Neural progenitor cell (in vitro differentiated cells): ENCODE measurements around the gene C2CD3. TPM values are rescaled to one million over a fixed set of nuclear protein-coding genes. Genes with fewer than 3 reads are reported as not detected.

Source experiments
- DNase-seq: peaks from one replicate; pipeline ENCODE4 v3.0.0-alpha.2; 2016; ENCODE audit warnings: low spot score
- H2AFZ ChIP-seq: fragments of 200-600 bp; sonication (generic); replicated peaks from 2 replicates; pipeline ENCODE4 v1.6.1; 2016; ENCODE audit warnings: antibody characterized with exemption
- H3F3A ChIP-seq: fragments of 200-600 bp; sonication (generic); 2 replicates; pipeline ENCODE4 v1.6.1; 2016; ENCODE audit warnings: antibody characterized with exemption, low read depth
- H3K27ac ChIP-seq: fragments of 200-600 bp; sonication (generic); 2 replicates; pipeline ENCODE4 v1.5.1; 2016; ENCODE audit warnings: mild to moderate bottlenecking
- H3K27me3 ChIP-seq: fragments of 200-600 bp; sonication (generic); 2 replicates; pipeline ENCODE4 v1.6.1; 2016; ENCODE audit warnings: mild to moderate bottlenecking, moderate library complexity
- H3K36me3 ChIP-seq: fragments of 200-600 bp; sonication (generic); 2 replicates; pipeline ENCODE4 v1.5.1; 2016
- H3K4me1 ChIP-seq: fragments of 200-600 bp; sonication (generic); 2 replicates; pipeline ENCODE4 v1.6.1; 2016; ENCODE audit warnings: mixed run types
- H3K4me2 ChIP-seq: fragments of 200-600 bp; sonication (generic); 2 replicates; pipeline ENCODE4 v1.6.1; 2016
- H3K4me3 ChIP-seq: fragments of 200-600 bp; sonication (generic); 2 replicates; pipeline ENCODE4 v1.5.1; 2016
- H3K79me2 ChIP-seq: fragments of 200-600 bp; sonication (generic); 2 replicates; pipeline ENCODE4 v1.6.1; 2016; ENCODE audit warnings: low read depth
- H3K9ac ChIP-seq: fragments of 200-600 bp; sonication (generic); 2 replicates; pipeline ENCODE4 v1.6.1; 2016
- H3K9me3 ChIP-seq: fragments of 200-600 bp; sonication (generic); 2 replicates; pipeline ENCODE4 v1.5.1; 2016; ENCODE audit warnings: low read depth
- H4K20me1 ChIP-seq: fragments of 200-600 bp; sonication (generic); 2 replicates; pipeline ENCODE4 v1.6.1; 2016; ENCODE audit warnings: low read depth
- H3K27ac Mint-ChIP-seq: 3 replicates; pipeline ENCODE4 v1.8.0; 2021; ENCODE audit warnings: mixed read lengths
- H3K27me3 Mint-ChIP-seq: 2 replicates; pipeline ENCODE4 v1.8.0; 2022; ENCODE audit warnings: low read depth, mild to moderate bottlenecking, inconsistent platforms, moderate library complexity, mixed read lengths; ENCODE audit not compliant: insufficient read depth
- H3K36me3 Mint-ChIP-seq: 3 replicates; pipeline ENCODE4 v1.8.0; 2021; ENCODE audit warnings: mixed read lengths
- H3K4me1 Mint-ChIP-seq: 3 replicates; pipeline ENCODE4 v1.8.0; 2021; ENCODE audit warnings: mixed read lengths
- H3K4me3 Mint-ChIP-seq: 3 replicates; pipeline ENCODE4 v1.8.0; 2021; ENCODE audit warnings: mild to moderate bottlenecking, moderate library complexity, mixed read lengths
- H3K9me3 Mint-ChIP-seq: 3 replicates; pipeline ENCODE4 v1.8.0; 2020; ENCODE audit warnings: mixed read lengths
- CTCF ChIP-seq: fragments of 200-600 bp; sonication (generic); IDR thresholded peaks from 2 replicates; pipeline ENCODE4 v1.5.1; 2017; ENCODE audit warnings: antibody characterized with exemption, mild to moderate bottlenecking
- EZH2 ChIP-seq: fragments of 200-600 bp; sonication (generic); IDR thresholded peaks from 2 replicates; pipeline ENCODE4 v1.6.1; 2017; ENCODE audit warnings: antibody characterized with exemption, mild to moderate bottlenecking, moderate library complexity
- EZH2phosphoT487 ChIP-seq: fragments of 200-600 bp; sonication (generic); IDR thresholded peaks from 2 replicates; pipeline ENCODE4 v1.6.1; 2017; ENCODE audit warnings: antibody characterized with exemption
- total RNA-seq: library from RNA; depleted of rRNA; stranded (reverse); fragments of >200 nt; gene quantifications from 2 replicates; pipeline ENCODE4 v1.2.3, GENCODE V29; 2015; ENCODE audit warnings: low replicate concordance

The C2CD3 gene
- total RNA-seq, 1 donor from 2014 or later = 19.6 TPM

- Histone ChIP-seq H3K9ac (no peak overlapping the region), H3K4me2 (no peak overlapping the region), H3K9me3 (no peaks in the 10 kb centered on the region), H4K20me1 (peaks cover 21% of the 10 kb centered on the region), H3F3A (peaks cover 22% of the 10 kb centered on the region), H3K4me3 (no peak overlapping the region), H3K27me3 (no peaks in the 10 kb centered on the region), H3K36me3 (peaks cover 4% of the 10 kb centered on the region), H3K79me2 (peaks cover 21% of the 10 kb centered on the region), H3K27ac (no peak overlapping the region), H2AFZ (no peak overlapping the region), H3K4me1 (peaks cover 20% of the 10 kb centered on the region)
- H3K36me3 Mint-ChIP-seq = peaks cover 37% of the 10 kb centered on the region
- TF ChIP-seq EZH2 = no peak
- TF ChIP-seq CTCF = no peak
- TF ChIP-seq EZH2phosphoT487 = no peak
- H3K4me1 Mint-ChIP-seq = peaks cover 16% of the 10 kb centered on the region
- H3K27ac Mint-ChIP-seq = no peak overlapping the region
- DNase-seq = no peak
- no peaks in the 10 kb centered on the region for H3K9me3 Mint-ChIP-seq
- peaks cover 2% of the 10 kb centered on the region for H3K27me3 Mint-ChIP-seq
- H3K4me3 Mint-ChIP-seq = no peak overlapping the region
Observed at GRCh38 chr11:73976451-73977151, 194.2 kb downstream of the C2CD3 start.

- no peak overlapping the region for H3K27ac ChIP-seq
- H3K27me3 Mint-ChIP-seq = peaks cover 2% of the 10 kb centered on the region
- H3K4me2 ChIP-seq = no peak overlapping the region
- peaks cover 9% of the 10 kb centered on the region for H3K79me2 ChIP-seq
- TF ChIP-seq EZH2 = no peak
- TF ChIP-seq CTCF = no peak
- no peaks in the 10 kb centered on the region for H3K27me3 ChIP-seq
- H4K20me1 ChIP-seq = peaks cover 17% of the 10 kb centered on the region
- H3K36me3 Mint-ChIP-seq = peaks cover 30% of the 10 kb centered on the region
- H3K4me3 ChIP-seq = no peak overlapping the region
- H3K9me3 Mint-ChIP-seq = no peaks in the 10 kb centered on the region
- no peak overlapping the region for H3K9ac ChIP-seq
- peaks cover 25% of the 10 kb centered on the region for H3F3A ChIP-seq
- H3K4me3 Mint-ChIP-seq = no peak overlapping the region
- peaks cover 4% of the 10 kb centered on the region for H3K4me1 Mint-ChIP-seq
- H3K36me3 ChIP-seq = peaks cover 4% of the 10 kb centered on the region
- H3K4me1 ChIP-seq = peaks cover 8% of the 10 kb centered on the region
- no peak overlapping the region for H2AFZ ChIP-seq
- no peak for DNase-seq
- H3K27ac Mint-ChIP-seq = no peak overlapping the region
- no peaks in the 10 kb centered on the region for H3K9me3 ChIP-seq
Observed at GRCh38 chr11:73975479-73975757, 195.4 kb downstream of the C2CD3 start.

GRCh38 chr11:73974604-73975478 lies 196.0 kb downstream of the C2CD3 start:
- Mint-ChIP-seq H3K9me3 (no peaks in the 10 kb centered on the region), H3K4me3 (no peak overlapping the region), H3K27me3 (peaks cover 4% of the 10 kb centered on the region), H3K27ac (no peak overlapping the region), H3K36me3 (peaks cover 25% of the 10 kb centered on the region), H3K4me1 (no peaks in the 10 kb centered on the region)
- Histone ChIP-seq H3K36me3 (peaks cover 4% of the 10 kb centered on the region), H3K9ac (no peak overlapping the region), H3K9me3 (no peaks in the 10 kb centered on the region), H3K4me2 (no peak overlapping the region), H3K27me3 (no peaks in the 10 kb centered on the region), H3K4me1 (peaks cover 3% of the 10 kb centered on the region), H3K4me3 (no peak overlapping the region), H3K27ac (no peak overlapping the region), H3F3A (peaks cover 26% of the 10 kb centered on the region), H2AFZ (no peak overlapping the region), H3K79me2 (peaks cover 5% of the 10 kb centered on the region), H4K20me1 (peaks cover 13% of the 10 kb centered on the region)
- no peak for DNase-seq
- TF ChIP-seq EZH2 (no peak), CTCF (no peak), EZH2phosphoT487 (no peak)
